Activated CD4-positive, alpha-beta T cell treated with anti-CD3 and anti-CD28 coated beads, Interleukin-2, amount 50 U/mL, for 48 hours (primary cell): Measurements from ENCODE around the gene MRGPRE.
"Not testable (repeated sequence)": the region's sequence is repeated elsewhere in the genome, so short reads cannot be mapped to it uniquely, and the experiment has no call there.

Experiments used
- DNase-seq, 2 experiments: peaks; one replicate each; pipeline ENCODE4 v3.0.0-alpha.2; 2020

Gene MRGPRE, protein sequence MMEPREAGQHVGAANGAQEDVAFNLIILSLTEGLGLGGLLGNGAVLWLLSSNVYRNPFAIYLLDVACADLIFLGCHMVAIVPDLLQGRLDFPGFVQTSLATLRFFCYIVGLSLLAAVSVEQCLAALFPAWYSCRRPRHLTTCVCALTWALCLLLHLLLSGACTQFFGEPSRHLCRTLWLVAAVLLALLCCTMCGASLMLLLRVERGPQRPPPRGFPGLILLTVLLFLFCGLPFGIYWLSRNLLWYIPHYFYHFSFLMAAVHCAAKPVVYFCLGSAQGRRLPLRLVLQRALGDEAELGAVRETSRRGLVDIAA

DNA sequence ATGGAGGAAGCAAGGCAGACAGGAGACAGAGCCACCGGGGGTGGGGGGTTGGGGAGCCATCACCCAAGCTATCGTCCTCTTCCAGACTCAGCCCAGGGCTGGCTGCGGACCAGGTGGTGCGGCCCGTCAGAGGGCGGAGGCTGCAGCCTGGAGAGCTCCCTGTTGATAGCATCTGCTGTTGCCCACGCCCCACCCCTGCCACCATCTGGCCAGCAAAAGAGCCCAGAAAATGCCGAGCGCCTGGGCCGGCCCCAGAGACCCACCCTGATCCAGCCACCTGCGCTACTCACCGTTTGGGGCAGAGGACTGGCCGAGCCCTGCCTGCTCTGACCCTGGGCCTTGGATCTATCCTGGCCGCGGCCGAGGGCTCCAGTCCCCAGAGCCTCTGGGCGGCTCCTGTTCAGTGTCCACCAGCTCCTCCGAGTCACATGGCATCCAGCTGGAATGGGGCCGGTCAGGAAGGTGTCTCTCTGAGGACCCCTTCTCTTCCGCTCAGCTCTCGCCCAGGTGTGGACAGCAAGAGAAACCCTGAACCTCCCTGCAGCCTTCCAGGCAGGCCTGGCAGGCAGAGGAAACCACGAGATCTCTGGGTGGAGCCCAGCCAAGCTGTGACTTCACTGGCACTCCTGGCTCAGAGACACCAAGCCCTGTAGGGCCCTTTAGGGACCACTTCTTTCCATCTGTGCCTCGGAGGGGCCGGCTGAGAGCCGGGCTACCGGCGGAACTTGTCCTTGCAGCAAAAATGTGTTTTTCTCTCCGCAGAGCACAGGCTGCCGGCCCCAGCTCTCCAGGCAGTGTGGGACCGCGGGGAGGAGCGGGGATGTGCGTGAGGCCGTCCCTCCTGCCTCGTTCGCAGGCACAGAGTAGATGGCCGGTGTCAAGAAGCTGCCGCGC lies at the start of gene MRGPRE:
MRGPRE (minus strand) TSS at position 567 of the 894 bp plus-strand sequence. CDS start 3,618 bp downstream, outside the sequence.
- DNase-seq: no peak

DNA sequence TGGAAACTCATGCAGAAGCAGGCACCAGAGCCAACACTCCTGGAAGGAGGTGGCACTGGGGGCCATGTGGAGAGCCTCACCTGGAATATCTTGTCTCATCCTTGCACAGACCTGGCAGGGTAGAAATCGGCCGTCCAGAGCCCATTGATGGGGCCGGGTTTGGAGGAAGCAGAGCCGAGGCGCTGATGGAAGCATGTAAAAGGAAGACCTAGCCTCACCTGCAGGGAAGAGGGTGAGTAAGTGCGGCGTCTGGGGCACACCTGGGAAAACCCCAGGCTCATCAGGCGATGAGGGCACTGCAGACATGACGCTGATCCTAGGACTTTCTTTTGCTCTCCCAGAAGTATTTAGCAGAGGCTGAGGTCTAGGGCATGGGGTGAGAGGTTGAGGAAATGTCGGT lies 48.9 kb upstream of the MRGPRE start:
- not testable (repeated sequence) for DNase-seq

DNA sequence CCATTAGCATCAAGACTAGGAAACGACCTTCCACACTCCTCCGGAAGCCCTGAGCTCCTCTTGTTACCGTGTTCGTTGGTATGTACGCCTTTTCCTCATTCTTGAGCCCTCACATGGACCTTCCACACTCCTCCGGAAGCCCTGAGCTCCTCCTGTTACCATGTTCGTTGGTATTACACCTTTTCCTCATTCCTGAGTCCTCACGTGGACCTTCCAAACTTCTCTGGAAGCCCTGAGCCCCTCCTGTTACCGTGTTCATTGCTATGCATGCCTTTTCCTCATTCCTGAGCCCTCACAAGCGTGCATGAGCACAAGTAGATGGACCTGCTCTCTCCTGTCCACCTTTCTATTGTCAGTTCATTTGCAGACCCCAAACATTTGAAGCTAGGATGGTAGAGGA lies 48.4 kb upstream of the MRGPRE start:
- not testable (repeated sequence) for DNase-seq

DNA sequence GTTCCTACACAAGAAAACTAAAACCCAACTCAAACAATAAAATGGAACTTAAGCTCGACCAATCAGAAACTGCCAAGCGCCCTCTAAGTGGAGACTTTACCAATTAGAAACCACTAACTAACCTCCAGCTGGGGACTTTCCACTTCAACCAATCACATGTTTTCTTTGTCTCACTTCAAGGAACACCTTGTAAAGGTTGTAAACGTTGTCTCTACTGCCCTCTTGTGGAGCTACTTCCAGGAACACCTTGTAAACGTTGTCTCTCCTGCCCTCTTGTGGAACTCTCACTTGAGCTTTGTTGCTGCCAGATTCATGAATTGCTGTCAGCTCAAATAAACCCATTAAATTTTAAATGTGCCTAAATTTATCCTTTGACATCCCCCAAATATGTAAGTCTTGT lies 46.7 kb upstream of the MRGPRE start:
- DNase-seq: not testable (repeated sequence)

DNA sequence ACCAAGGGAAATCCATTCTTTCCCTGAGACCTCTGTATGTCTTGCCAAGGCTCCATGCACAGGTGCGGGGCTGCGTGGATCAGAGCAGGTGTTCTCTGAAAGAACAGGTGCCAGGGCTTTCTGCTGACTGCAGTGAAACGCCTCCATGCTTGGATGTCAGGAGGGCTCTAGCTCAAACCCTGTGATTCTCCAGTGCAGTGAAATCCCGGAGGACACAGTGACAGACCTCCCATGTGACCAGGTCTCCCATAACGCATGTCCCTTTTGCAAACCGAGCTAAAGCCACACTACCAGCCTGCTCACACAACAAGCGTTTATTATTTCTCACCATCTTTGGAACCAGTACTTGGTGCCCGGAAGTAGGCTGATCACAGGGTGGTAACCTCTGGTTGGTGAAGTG lies 41.4 kb upstream of the MRGPRE start:
- DNase-seq: not testable (repeated sequence)

DNA sequence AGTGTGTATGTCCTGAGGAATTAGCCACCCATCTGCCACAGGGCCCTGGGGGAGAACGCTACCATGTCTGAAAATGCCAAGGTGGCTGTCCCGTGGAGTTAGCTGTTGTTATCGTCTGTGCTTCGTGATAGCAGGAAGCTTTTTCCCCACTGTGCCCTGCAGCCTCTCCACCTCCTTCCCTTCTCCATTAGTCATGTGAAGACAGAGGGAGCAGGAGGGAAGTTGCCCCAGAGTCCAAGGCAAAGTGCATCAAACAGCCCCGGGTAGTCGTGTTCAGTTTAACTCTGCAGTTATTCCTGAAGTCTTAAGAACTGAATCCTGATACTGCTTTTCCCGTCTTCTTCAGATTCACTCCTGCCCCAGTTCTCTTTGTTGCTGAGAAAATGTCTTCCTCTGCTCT lies 30.3 kb upstream of the MRGPRE start:
- DNase-seq: not testable (repeated sequence)

DNA sequence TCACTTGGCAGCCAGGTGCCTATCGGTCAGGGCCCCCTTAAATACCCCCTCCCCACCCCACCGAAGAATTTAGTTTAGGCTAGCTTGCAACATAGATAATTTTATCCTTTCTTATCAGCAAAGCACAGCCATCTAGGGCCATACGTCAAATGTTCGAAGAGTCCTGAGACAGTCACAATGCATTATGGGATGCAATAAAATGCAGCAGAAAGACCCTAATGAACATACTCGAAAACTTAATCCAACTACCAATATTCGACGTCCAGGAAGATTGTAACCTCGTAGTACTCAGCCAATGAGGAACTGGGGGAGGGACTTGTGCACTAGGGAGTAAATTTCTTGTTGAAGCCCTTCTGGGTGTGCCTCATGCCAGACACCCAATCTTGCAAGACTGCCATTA lies 29.6 kb upstream of the MRGPRE start:
- not testable (repeated sequence) for DNase-seq

DNA sequence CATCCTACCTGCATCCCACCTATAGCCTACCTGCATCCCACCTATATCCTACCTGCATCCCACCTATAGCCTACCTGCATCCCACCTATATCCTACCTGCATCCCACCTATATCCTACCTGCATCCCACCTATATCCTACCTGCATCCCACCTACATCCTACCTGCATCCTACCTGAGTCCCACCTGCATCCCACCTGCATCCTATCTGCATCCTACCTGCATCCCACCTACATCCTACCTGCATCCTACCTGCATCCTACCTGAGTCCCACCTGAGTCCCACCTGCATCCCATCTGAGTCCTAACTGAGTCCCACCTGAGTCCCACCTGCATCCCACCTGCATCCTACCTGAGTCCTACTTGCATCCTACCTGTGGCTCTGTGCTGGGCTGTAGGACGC lies 25.3 kb upstream of the MRGPRE start:
- DNase-seq: not testable (repeated sequence)

DNA sequence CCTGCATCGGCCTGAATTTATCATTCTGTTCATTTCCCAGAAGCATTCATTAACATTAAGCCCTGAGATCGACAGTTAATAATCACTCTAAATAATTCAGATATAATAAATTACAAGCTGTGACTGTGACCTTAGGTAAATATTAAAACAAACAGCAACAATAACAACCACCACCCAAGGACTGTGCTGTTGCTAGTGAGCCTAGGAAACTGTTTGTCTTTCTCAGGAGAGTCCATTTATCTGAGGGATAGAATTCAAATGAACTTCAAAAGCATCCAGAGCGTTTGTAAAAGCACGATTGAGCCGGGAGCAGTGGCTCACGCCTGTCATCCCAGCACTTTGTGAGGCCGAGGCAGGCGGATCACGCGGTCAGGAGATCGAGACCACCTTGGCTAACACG lies 23.0 kb upstream of the MRGPRE start:
- not testable (repeated sequence) for DNase-seq

DNA sequence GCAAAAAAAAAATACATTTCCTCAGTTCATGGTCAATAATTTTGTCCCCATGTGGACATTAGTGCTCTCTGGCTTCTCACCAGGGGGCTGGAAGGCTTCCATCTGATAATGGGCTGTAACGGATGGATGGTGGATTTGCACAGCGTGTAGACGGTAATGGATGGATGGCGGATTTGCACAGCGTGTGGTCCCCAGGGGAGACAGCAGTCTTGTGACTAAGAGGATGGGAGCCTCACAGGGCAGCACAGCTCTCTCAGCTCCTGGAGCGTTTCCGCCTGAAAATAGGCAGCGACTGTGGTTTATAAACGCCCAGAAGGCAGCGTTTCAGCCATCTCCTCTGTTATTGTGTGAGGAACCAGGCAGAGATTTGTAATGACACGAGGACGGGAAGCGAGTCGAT lies 22.6 kb upstream of the MRGPRE start:
- DNase-seq: not testable (repeated sequence)

DNA sequence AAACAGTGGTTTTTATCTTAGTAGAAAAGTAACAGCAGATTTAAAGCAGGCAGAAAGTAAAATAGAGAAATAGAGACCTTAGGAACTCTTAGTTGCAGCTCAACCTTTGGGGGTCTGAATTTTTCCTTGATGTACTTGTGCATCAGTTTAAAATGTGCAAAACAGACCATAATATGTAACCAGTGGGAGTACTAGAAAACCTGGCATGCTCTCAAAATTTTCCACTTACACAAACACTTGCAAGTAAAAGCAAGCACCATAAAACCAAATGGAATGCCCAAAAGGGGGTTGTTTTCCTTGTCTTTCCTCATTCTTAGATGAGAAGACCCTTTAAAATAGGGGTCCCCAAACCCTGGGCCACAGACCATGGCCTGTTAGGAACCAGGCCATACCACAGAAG lies 12.9 kb upstream of the MRGPRE start:
- no peak for DNase-seq

DNA sequence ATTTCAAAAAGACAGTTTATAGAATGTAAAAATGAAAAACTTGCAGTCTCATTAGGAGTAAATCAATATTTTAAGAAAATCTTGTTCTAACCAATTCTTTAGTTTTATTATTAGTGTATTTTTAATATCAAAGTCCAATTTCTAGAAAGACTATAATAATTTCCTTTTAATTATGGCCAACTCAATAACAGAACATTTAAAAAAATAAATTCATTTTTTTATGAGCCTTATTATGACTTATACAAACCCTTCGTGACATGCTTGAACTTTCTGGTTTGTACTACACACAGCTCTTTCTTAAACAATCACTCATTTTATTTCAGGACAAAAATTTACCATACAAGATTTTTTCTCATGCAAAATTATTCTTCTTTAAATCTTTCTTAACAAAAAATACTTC lies 11.7 kb upstream of the MRGPRE start:
- no peak for DNase-seq

DNA sequence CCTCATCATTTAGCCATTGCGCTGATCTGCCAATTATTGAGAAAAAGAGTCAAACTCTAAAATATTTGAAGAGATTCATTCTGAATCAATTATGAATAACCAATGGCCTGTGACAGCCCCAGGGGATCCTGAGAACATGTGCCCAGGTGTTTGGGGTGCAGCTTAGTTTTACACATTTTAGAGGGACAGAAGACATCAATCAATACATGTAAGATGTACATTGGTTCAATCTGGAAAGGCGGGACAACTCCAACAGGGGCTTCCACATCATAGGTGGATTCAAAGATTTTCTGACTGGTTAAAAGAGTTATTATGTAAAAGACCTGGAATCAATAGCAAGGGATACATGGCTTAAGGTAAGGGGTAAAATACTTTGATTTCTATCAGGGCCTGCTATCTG lies 4.9 kb upstream of the MRGPRE start:
- no peak for DNase-seq

DNA sequence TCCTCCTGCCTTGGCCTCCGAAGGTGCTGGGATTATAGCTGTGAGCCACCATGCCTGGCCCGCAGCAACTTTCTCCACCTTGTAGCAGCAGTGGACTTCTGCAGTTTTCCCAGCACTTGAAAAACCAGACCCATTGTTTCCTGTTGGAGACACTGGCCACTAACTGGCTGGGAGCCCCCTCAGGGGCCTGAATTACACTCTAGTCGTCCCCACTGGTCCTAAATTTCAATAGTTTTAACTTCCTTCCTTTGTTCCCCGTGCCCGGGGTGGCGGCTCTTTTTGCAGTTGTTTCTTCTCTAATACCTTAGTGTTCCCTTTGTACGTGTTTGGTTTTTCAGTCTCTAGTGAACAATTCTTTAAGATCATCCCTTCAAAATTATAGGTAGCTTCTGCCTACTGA lies 2.6 kb upstream of the MRGPRE start:
- DNase-seq: no peak

DNA sequence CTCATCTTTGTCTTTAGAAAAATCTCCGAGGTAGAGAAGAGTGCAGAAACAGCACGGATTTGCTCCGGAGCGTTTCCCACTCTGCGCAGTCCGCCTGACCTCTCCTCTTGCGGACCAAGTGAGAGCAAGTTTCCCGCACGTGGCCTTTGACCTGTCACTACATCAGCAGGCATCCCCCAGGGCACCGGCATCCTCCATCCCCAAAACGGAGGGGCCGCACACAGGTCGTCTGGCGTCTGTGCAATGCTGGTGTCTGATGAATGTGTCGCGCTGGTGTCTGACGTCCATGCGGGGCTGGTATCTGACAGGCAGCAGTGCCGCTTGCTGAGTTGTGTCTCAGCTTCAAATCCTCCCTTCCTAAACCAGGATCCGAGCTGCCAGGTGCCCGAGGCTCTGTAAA lies 739 bp upstream of the MRGPRE start:
- no peak for DNase-seq

DNA sequence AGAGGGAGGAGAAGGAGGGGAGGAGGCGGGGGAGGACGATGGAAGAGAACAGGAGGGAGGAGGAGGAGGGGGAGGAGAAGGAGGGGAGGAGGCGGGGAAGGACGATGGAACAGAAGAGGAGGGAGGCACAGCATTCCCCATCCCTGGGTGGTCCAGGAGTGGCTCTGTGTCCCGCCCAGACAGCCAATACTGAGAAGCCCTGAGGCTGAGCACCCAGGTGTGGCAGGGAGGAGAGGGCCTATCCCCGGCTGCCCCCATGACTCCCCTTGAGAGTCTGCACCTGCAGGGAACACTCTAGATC lies 717 bp downstream of the MRGPRE start:
- DNase-seq: no peak

DNA sequence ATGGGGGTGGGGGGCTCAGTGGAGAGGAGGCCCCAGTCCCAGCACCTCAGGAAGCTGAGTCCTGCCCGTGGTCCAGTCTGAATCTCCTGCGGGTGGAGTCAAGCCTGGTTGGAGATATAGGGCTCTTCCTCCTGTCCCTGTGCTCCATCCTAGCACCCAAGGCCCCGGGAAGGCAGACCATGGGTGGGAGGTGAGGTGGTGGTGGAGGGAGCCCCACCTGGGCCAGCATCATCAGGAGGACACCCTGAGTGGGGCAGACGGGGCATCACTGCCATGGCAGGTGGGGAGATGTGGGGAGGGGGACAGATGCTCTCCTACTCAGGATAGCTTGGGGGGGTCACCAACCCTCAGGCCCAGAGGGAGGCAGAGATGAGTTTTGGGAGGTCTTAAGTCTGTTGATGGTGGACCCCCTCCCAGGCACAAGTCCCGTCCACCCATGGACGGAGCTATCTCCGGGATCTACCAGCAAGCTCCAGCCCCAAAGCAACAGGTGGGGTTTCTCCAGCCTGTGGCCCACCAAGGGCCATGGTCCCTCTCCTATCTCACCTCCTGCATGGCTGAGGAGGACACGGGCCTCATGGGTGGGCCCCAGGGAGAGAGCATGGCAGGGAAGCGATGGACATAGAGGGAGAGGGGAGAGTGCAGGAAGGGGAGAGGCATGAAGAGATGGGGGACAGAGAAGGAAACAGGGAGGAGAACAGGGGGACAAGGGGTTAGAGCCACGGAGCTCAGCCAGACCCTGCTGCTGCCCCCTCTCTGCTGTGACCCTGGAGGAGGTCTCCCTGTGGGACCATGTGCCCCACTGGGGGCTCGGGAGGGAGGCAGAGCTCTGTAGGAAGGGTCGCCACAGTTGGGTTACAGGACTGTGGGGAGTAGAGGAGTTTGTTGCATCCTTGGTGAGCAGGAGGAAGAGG lies 1.3 kb downstream of the MRGPRE start:
- DNase-seq: no peak

DNA sequence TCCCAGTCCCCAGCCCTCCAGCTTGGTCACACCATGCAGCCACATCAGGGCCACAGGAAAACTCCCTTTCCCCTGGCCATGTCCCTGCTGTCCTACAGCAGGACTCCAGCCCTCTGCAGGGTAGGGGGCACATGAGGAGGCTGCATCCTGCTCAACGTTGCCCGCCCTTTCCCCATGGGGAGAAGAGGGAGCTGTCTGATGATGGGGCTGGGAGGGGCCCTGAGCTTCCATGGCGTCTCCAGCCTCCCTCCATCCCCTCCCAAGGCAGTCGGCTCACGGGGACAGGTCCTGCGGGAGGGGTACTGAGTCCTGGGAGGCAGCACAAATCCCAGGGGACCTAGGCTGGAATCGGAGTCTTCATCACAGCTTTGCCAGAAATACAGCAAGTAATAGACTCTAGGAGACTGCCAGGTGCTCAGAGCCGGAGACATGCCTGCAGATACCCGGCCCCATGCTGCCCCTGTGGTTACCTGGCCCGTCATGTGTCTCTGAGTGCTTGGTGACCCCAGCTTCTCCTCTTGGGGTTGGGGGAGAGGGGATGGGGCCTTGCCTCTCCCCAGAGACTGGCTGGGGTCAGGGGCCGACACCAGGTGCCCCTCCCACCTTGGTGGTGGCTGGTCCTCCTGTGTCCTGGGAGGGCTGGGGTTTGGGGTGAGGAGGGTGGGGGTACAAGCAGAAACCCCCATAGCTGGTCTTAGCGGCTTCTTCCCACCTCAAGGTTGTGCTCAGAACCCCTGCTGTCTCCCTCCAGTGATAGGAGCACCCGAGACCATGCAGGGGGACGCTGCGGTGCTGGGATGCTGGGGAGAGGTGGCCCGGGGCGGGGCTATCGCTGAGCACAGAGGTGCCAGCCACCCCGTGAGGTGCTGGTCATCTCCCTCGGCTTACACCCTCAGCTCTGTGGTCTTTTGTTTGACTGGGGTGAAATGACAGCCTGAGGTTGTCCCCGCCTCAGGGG lies 2.3 kb downstream of the MRGPRE start:
- no peak for DNase-seq

DNA sequence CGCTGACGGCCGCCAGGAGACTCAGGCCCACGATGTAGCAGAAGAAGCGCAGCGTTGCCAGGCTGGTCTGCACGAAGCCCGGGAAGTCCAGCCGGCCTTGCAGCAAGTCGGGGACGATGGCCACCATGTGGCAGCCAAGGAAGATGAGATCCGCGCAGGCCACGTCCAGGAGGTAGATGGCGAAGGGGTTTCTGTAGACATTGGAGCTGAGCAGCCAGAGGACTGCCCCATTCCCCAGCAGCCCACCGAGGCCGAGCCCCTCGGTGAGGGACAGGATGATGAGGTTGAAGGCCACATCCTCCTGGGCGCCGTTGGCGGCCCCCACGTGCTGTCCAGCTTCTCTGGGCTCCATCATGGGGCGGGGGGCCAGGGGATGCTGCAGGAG lies 3.8 kb downstream of the MRGPRE start:
- DNase-seq: no peak

DNA sequence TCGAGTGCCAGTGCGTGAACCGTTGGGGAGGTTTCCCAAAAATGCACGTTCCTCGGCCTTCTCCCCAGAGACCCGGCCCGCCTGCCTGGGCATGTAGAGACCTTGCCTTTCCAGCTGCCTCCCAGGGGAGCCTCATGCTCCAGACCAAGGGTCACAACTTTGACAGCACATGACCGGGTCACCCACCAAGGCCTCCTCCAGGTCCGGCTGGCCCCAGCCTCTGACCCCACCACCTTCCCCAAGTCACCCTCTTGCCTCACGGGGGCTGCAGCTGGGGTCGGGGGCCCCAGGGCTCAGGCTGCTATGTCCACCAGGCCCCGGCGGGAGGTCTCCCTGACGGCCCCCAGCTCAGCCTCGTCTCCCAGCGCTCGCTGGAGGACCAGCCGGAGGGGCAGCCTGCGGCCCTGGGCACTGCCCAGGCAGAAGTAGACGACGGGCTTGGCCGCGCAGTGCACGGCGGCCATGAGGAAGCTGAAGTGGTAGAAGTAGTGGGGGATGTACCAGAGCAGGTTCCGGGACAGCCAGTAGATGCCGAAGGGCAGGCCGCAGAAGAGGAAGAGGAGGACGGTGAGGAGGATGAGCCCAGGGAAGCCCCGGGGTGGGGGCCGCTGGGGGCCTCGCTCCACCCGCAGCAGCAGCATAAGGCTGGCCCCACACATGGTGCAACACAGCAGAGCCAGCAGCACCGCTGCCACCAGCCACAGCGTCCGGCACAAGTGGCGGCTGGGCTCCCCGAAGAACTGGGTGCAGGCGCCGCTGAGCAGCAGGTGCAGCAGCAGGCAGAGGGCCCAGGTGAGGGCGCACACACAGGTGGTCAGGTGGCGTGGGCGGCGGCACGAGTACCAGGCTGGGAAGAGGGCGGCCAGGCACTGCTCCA lies 4.4 kb downstream of the MRGPRE start:
- no peak for DNase-seq
